Measurements from ENCODE around the gene IL1R2.
"Not testable (repeated sequence)": the region's sequence is repeated elsewhere in the genome, so short reads cannot be mapped to it uniquely, and the experiment has no call there.

IL1R2 gene

DNA sequence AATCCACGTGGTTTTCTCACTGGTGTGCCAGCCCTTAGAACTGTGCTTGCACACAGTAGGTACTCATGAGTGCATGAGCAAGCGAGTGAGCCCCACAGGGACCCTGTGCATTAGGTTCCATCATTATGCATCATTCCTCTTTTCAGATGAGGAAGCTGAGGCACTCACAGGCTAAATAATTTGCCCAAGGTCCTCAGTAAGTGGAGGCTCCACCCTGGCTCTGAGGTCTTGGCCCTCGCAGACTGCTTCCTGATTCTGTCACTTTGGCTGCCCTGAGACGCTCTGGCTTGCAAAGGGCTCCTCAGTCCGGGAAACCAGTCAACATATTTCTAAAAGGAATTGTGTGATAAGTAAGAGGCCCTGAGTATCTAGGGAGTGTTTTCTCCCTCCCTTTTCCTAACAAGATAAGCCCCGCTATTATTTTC is 71.7 kb downstream of the IL1R2 start:
- DNase-seq, result no peak

DNA sequence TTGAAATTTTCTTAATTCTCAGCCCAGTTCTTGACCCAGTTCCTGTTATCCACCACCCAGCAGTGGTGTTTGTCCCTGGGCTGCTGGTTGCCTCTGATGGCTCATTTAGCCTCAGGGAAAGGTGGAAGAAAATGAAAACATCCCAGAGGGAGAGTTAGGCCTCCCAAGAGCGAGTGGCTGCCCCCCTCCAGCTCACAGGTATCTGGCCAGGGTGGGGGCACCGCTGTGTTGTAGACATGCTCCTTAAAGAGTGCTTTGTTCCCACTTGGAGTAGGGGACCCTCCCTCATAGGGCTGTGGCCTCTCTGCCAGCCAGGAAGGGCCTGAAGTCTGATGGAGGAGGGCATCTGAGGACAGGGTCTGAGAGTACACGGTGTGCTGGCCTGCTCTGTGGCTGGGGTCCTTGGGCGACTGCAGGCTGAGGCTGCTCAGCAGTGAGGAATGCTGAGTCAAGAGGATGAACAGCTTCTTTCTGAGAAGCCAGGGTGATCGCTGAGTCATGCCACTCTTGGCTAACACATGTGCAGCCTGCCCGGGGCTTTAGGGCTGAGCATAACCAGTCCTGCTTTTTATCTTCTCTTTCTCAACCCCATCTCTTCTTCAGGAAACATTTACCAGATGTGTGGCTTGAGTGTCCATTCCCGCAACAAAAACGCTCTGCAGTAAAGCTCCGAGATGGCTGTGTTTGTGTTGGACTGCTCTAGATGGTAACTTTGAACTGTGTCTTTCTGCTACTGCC is 72.3 kb downstream of the IL1R2 start:
- DNase-seq, result peak in 1 of 2 experiments; percentile 10

DNA sequence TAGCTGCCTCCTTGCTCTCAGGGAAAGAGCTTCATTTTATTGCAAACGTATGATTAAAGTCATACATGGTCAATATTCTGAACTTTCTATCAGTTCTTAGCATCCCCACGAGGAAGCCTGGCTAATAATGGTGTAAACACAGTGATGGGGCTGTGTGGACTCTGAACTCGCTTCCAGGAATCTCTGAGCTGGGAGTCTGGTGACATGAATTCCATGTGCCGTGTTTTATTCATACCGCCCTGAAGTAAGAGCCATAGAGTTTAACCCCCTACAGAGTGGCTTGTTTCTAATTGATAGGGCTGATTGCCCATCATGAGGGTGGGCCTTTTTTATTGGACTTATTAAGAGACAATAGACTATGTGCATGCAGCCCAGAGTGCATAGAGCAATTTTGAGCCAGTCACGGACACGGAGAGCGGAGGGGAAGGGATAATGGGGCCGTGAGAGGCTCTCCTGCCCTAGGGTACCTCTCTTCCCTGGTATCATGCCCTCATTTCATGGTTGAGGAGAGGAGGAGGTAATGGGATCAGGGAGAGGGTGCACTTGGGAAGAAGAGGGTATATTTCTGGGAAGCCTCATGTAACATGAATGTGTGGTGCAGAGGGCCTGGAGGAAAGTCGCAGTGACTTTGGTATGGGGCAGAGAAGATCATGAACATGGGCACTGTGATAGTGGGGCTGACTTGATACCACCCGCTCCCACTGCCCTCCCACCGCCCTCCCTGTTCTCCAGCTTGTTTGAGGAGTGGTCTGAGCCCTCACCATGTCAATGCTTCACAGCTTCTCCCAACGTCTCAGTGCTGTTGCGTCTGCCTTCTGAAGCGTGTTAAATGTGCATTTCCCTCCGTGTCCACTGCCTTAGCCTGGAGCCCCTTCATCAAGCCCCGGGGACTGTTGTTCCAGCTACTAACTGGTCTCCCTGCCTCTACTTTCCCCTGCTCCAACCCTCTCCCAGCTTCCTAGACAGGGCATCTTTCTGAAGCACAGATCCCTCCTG is 73.2 kb downstream of the IL1R2 start:
- DNase-seq, result no peak

DNA sequence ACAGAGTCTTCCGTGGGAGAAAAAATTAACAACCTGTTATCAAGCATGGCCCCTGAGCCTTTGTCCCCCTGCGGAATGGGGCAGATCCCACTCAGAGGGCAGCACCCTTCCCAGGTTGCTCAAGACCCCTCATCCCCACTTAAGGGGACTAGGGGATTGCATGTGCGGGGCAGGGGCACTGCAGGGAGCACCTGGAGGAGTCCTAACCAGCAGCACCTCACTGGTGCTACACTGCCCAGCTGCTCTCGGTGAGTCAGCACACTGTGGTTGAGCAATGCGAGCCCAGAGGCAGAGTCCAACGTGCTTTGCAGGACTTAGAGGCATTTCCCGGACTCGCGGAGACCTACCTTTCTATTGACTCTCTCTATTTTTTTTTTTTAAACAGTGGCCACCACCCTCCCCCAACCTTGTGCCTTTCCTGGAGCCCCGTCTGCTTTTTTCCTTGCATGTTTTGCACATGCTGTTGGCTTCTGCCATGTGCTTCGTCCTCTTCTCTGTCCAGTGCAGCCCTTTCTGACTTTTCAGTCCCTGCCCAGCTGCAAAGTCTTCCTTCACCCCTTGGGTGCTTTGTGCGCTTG is 74.0 kb downstream of the IL1R2 start:
- DNase-seq, result no peak

DNA sequence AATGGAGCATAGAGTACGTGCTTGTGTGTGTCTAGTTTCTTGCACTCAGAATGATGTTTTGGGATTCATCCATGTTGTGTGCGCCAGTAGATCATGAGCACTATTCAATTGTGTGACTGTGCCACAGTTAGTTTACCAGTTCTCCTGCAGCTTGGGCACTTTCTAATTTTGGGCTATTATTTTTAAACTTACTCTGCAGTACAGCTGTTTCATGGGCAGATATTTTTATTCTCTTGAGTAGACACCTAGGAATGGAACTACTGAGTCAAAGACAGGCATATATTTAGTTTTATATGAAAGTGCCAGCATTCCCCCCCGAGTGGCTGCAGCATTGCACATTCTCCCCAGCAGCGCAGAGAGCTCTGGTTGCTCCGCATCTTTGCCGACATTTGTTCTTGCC is 74.8 kb downstream of the IL1R2 start:
- DNase-seq, result no peak

DNA sequence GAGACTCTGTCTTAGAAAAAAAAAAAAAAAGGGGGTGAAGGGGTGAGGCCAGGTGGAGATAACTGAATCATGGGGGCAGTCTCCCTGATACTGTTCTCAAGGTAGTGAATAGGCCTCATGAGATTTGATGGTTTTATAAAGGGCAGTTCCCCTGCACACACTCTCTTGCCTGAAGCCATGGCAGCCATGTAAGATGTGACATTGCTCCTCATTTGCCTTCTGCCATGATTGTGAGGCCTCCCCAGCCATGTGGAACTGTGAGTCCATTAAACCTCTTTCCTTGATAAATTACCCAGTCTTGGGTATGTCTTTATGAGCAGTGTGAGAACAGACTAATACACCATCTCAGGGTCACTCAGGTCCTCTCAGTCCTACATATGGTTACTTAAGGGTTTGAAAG is 76.4 kb downstream of the IL1R2 start:
- not testable (repeated sequence) for DNase-seq

DNA sequence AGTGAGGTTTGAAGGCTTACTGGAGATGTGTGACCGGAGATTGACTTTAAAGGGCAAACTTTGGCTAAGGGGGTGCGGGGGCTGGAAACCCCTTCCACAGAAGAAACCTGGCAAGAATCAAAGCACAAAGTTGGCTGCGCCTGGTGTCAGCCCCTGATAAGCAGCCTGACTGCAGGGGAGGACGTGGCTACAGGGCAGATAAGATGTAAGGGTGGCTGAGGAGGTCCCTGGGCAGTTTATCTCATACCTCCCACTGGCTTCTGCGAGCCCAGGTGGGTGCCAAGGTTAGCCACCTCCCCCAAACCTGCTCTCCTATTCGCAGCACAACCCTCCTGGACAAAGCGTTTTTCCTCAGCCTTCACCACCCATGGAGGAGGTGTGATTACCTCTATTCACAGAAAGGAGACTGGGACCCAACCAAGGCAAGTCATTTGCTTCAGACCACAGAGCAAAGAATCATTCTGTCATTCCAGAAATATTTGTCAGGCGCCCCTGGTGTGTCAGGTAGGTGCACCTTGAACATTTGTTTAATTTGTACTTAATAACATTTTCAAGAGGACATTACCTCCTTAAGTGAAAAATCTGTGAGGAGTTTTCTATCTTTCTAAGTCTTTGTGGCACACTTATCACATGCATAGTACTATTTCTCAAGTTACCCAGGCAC is 77.7 kb downstream of the IL1R2 start:
- no peak for DNase-seq

DNA sequence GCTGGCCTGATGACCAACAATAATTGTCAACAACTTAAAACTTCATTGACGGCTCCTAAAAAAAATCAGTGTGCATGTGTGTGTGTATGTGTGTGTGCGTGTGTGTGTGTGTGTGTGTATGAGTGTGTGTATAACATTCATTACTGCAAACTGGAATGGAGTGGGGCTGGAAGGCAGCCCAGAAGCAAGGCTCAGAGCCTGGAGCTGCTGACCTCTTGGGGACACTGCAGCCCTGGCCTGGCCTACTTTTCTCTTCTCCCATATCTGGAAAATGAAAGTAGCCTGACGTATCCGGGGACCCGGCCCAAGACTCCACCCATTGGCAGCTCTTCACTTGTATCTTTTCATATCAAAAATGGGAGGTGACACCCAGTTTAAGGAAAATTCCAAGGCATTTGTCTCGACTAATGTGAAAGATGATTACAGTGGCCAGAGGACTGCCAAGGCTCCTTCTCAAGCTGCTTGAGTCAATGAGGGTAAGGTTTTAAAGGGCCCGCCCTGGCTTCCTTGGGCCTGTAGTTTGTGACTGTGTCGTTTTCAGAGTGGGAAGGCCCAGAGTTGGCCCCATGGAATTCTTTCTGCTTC is 78.4 kb downstream of the IL1R2 start:
- no peak for DNase-seq

DNA sequence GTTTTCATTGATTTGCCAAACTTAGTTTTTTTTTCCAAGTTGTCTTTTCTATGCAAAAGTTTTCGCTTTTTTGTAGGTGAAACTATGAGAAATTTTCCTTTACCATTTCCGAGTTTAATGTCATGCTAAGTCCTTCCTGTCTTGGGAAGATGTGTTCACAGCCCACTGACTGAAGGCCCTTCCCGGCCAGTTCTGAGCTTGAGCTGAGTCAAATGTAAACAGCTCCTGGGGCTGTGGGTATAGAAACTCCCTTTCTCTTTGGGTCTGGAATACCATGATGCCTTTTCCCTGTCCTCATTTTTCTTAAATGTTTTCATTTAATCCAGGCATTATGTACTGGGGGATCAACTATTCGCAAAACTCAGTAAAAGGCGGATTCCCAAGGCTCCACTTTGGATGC is 81.0 kb downstream of the IL1R2 start:
- DNase-seq, result no peak

DNA sequence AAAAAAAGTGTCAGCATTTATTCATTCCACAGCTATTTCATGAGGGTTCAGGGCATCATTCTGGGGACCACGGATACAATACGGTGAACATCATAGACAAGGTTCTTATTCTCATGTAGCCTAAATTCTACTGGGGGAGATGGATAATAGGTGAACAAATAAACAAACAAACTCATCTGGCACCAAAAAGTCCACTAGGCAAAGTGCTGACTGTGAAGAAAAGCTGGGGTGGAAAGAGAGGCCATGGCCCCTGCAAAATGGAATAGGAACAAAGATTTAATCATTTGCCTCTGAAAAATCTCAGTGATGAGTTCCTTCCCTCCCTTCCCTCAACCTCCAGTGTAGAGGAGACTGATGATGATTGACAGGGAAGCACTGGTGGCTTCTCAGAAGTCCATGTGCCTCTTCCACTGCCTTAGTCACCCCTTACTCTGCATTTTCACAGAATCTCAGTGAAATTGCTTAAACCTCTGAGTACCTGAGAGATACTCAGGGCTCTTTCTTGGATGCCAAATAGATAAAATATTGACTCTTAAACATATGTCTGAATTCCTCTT is 81.5 kb downstream of the IL1R2 start:
- DNase-seq, result no peak

DNA sequence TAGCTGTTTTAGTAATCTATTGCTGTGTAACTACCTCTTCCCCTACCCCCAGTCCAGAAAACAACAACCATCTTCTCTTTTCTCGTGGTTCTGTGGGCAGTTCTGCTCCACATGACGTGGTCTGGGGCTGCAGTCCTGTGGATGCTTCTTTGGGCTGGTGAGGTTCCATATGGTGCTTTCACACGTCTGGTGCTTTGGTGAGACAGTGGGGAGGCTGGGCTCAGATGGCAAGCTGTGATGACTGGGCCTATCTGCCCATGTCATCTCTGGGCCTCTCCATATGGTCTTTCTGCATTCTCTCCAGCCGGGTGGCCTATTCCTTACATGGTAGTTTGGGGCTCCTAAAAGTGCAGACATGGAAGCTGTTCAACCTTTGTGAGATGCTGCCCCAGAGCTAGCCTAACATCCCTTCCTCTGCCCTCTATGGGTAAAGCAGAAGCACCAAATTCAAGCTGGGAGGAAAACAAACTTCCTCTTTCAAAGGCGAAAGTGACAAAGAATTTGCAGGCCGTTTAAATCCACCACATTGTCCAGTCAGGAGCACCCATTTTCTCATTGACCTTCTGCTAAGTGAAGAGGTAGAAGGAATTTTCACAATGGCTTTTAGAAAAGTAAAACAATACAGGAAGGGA is 82.5 kb downstream of the IL1R2 start:
- DNase-seq, result no peak

DNA sequence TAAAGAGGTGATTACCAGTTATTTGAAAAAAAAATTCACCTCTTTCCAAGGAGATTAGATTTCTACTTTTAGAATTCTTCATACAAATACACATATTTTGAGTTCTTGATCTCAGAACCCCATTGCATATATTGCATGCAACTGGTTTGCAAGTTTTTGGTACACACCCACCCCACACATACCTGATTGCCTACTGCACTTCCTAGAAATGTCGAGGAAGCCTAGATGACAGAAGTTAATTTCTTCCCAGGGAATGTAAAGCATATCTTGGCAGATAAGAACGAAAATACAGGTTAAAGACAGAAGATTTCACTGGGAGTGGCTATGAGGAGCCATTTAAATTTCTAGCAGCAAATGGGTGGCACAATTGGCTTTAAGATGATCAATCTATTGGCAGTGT is 83.7 kb downstream of the IL1R2 start:
- no peak for DNase-seq

DNA sequence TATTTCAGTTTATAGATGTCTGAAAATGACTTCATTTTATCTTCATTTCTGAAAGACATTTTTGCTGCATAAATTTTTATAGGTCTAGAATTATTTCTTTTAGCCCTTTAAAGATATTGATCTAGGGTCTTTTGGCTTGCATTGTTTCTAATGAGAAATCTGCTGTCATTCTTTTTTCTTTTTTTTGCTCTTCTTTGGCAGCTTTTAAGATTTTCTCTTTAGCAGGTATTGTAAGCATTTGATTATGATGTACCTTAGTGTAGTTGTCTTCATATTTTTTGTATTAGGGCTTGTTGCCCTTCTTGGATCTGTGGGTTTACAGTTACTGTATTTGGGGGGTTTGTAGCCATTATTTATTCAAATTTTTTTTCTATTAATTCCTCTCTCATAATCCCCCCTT is 84.8 kb downstream of the IL1R2 start:
- DNase-seq, result no peak
